ENCODE measurements around the gene IFT172.

DNA sequence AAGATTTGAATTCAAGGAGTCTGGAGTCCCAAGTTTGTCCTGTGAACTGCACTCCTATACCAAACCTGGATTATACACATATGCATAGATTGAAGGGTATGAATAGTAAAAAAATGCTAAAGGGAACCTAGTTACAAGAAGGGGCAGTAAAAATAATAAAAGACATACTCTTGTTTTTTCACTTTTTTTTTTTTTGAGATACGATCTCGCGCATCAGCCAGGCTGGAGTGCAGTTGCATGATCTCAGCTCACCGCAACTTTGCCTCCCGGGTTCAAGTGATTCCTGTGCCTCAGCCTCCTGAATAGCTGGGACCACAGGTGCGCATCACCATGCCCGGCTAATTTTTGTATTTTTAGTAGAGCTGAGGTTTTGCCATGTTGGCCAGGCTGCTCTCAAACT is 25.1 kb downstream of the IFT172 start:
- TF ChIP-seq CTCF (IDR thresholded peaks at IDR 0.05; ENCODE audit: insufficient read depth, low read length): no peak
- no peak for TF ChIP-seq POLR2AphosphoS5 (IDR thresholded peaks at IDR 0.05; ENCODE audit: low read depth)
- TF ChIP-seq REST (IDR thresholded peaks at IDR 0.05; ENCODE audit: insufficient replicate concordance, low read depth): no peak
